Kidney (tissue), 14 donors: ENCODE measurements around the gene NXF3. TPM values are rescaled to one million over a fixed set of nuclear protein-coding genes. Genes with fewer than 3 reads are reported as not detected.

Experiments
- DNase-seq, 5 donors: peaks; one replicate each; pipeline ENCODE4 v3.0.0-alpha.2; 2013 to 2020
- FAIRE-seq: peaks from 2 replicates; lab custom pipeline; 2012; peaks lifted over from hg19 to GRCh38; lab: Jason Lieb, UNC
- H3K27ac ChIP-seq, 2 donors: one replicate each; pipeline ENCODE4 v1.7.0; 2013; ENCODE audit warnings: low read depth in 2 of 2, low read length in 2 of 2, inconsistent platforms in 1 of 2
- H3K27me3 ChIP-seq: one replicate; pipeline ENCODE4 v1.7.1; 2013; ENCODE audit warnings: low read length, inconsistent platforms; ENCODE audit not compliant: control insufficient read depth, insufficient read depth
- H3K36me3 ChIP-seq, 3 donors: one replicate each; pipeline versions ENCODE4 v1.7.0 to v1.7.1; 2013; ENCODE audit warnings: low read length in 3 of 3, control low read depth in 1 of 3, inconsistent platforms in 1 of 3; ENCODE audit not compliant: insufficient read depth in 3 of 3, control insufficient read depth in 2 of 3
- H3K4me1 ChIP-seq, 3 donors: one replicate each; pipeline versions ENCODE4 v1.7.0 to v1.7.1; 2013; ENCODE audit warnings: low read length in 3 of 3, inconsistent platforms in 1 of 3, low read depth in 1 of 3; ENCODE audit not compliant: control insufficient read depth in 2 of 3, insufficient read depth in 2 of 3
- H3K4me3 ChIP-seq, 3 donors: one replicate each; pipeline versions ENCODE4 v1.7.0 to v1.8.1; 2013; ENCODE audit warnings: low read length in 3 of 3, control low read depth in 1 of 3, inconsistent platforms in 1 of 3
- H3K9ac ChIP-seq, 3 donors: one replicate each; pipeline versions ENCODE4 v1.7.0 to v1.7.1; 2013; ENCODE audit warnings: low read length in 3 of 3, control low read depth in 1 of 3, inconsistent platforms in 1 of 3
- H3K9me3 ChIP-seq, 3 donors: one replicate each; pipeline versions ENCODE4 v1.7.0 to v1.7.1; 2013; ENCODE audit warnings: low read length in 3 of 3, control low read depth in 1 of 3, inconsistent platforms in 1 of 3; ENCODE audit not compliant: control insufficient read depth in 2 of 3, insufficient read depth in 1 of 3
- CTCF ChIP-seq: IDR thresholded peaks from 3 replicates; pipeline ENCODE4 v1.5.1; 2012; ENCODE audit warnings: mild to moderate bottlenecking, moderate library complexity, borderline replicate concordance; ENCODE audit not compliant: insufficient read depth; ENCODE audit errors: extremely low read depth
- intact Hi-C: fragments of 100-400 bp; cut with DNase I; formaldehyde crosslinking; loops from one replicate; pipeline ENCODE4 v1.11.1; 2022
- polyA plus RNA-seq: library from polyadenylated mRNA; stranded (reverse); fragments of 350-450 nt; fragmentation: Illumina TruSeq; extraction: RNeasy Lipid Tissue Mini Kit (QIAGEN cat#74804); gene quantifications from one replicate; pipeline ENCODE4 v1.2.3, GENCODE V29; 2014; ENCODE audit warnings: low read depth, low replicate concordance; ENCODE audit not compliant: insufficient read depth
- total RNA-seq: library from RNA; stranded (reverse); fragmentation: NEBNext Ultra II Directional; extraction: Animal tissue kit (Norgen Biotek cat#: 25700); gene quantifications from one replicate; pipeline ENCODE4 v1.2.1, GENCODE V29; 2021
- donor health status: control.
- donor health status: control.
- donor health status: control.
- donor health status: control.
- donor health status: control.
- donor health status: DM: yes; HTN: yes; CAD: no.
- donor health status: Normal renal cell carcinoma (clear cell type).

NXF3 gene
- total and polyA plus RNA-seq, 2 donors from 2014 or later = 1.8 to 2.7 TPM

GRCh38 chrX:103098488-103098887, 5.5 kb upstream of the NXF3 start:
- no peaks in the 10 kb centered on the region for H3K27me3 ChIP-seq
- DNase-seq (no peak), FAIRE-seq (no peak)
- intact Hi-C loops = no loop called here
- no peaks in the 10 kb centered on the region for H3K4me1 ChIP-seq
- TF ChIP-seq CTCF = no peak
- no peaks in the 10 kb centered on the region for H3K36me3 ChIP-seq
- H3K9me3 ChIP-seq = no peaks in the 10 kb centered on the region
- H3K27ac ChIP-seq = no peak overlapping the region
- no peak overlapping the region for H3K4me3 ChIP-seq
- H3K9ac ChIP-seq = no peak overlapping the region

- DNase-seq (no peak), FAIRE-seq (no peak)
- H3K27ac ChIP-seq = no peak overlapping the region
- H3K36me3 ChIP-seq = no peaks in the 10 kb centered on the region
- no peak for TF ChIP-seq CTCF
- intact Hi-C loops = no loop called here
- no peaks in the 10 kb centered on the region for H3K9me3 ChIP-seq
- no peak overlapping the region for H3K9ac ChIP-seq
- H3K27me3 ChIP-seq = no peaks in the 10 kb centered on the region
- H3K4me1 ChIP-seq = no peaks in the 10 kb centered on the region
- no peak overlapping the region for H3K4me3 ChIP-seq
These were observed 11.9 kb downstream of the NXF3 start for GRCh38 chrX:103081051-103081450.

GRCh38 chrX:103073467-103073866, 19.5 kb downstream of the NXF3 start:
- H3K9ac ChIP-seq = no peak overlapping the region
- no peaks in the 10 kb centered on the region for H3K36me3 ChIP-seq
- FAIRE-seq (no peak), DNase-seq (peak in 1 of 5 donors; percentile 1)
- no peak overlapping the region for H3K27ac ChIP-seq
- intact Hi-C loops = no loop called here
- H3K9me3 ChIP-seq = no peaks in the 10 kb centered on the region
- no peak overlapping the region for H3K4me3 ChIP-seq
- no peak for TF ChIP-seq CTCF
- H3K4me1 ChIP-seq = no peaks in the 10 kb centered on the region
- H3K27me3 ChIP-seq = no peaks in the 10 kb centered on the region

- DNase-seq (no peak), FAIRE-seq (no peak)
- H3K4me3 ChIP-seq = no peak overlapping the region
- no peak overlapping the region for H3K9ac ChIP-seq
- no peak overlapping the region for H3K27ac ChIP-seq
- H3K36me3 ChIP-seq = no peaks in the 10 kb centered on the region
- TF ChIP-seq CTCF = no peak
- no peaks in the 10 kb centered on the region for H3K4me1 ChIP-seq
- H3K27me3 ChIP-seq = no peaks in the 10 kb centered on the region
- intact Hi-C loops = no loop called here
- H3K9me3 ChIP-seq = no peaks in the 10 kb centered on the region
These were observed 26.3 kb downstream of the NXF3 start for GRCh38 chrX:103066606-103067005.
